ENCODE results near the gene ZBTB34.

The ZBTB34 gene

DNA sequence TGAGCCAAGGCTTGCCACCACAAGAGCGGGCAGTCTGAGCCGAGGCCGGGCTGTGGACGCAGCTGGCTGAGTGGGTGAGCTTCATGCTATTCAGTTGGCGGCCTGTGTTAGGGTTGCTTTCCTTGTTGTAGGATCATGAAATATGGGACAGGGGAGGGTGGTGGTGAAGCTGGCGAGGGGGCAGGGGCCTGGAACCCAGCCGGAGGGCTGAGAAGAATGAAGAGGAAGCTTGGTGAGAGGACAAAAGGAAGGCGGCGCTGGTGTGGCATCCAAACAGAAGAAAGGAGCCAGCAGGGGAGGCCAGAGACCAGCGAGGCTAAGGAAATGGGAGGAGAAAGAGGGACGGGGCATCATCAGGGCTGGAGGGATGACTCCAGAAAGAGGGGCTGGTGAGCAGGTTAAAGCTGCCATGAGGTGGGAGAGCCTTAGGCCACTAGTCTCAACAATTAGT lies 72.5 kb downstream of the ZBTB34 start:
- no peak for DNase-seq

DNA sequence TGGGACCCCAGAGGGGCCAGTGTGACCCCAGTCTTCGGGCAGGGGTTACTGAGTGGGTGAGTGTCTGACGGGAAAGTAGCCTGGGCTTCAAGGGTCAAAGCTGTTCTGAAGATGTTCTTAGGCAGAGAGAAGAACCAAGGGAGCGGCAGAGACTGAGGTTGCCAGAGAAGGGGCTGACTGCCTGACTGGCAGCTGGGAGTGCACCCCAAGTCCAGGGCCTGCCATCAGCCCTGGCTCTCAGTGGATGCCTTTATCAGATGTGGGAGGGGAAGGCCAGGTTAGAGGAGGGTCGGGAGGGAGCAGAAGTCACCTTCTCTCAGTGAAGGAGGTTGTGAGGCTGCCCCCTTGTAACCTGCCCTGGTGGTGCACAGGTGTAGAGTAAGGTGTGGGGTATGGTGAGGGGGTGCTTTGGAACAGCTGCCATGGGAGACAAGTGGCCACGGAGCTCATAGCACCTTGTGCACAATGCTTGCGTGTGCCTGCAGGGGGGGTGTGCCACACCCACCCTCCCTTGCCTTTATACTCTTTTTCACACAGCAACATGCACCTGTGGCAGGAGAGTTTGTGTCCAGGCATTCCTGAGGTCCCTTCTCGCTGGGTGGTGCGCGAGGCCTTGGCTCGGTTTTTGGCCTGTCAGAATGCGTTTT lies 73.0 kb downstream of the ZBTB34 start:
- no peak for DNase-seq

DNA sequence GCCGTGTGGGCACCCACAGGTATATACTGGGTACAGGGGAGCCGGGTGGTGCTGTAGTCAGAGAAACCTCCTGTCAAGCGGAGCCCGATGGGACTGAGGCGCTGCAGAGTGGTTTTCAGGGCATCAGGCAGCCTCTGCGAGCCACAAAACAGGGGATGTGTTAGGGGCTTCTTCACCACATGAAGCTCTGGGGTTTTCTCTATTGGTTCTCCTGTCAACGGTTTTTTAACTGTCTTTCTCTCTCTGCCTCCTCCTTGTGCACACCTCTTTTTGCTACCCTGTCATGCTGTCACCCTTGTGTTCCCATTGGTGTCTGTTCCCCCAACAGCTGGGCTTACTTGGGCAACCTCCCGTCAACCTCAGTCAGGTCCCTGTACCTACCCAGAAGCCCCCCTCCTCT lies 74.0 kb downstream of the ZBTB34 start:
- no peak for DNase-seq

Data from NCI-H1105 (cell line).